GM18951 (cell line): Measurements from ENCODE around the gene SEMA5A.

Experiments used
- POLR2A ChIP-seq: IDR thresholded peaks from 4 replicates; pipeline ENCODE4 v1.6.1; 2011; ENCODE audit warnings: mild to moderate bottlenecking; ENCODE audit not compliant: insufficient read length, insufficient read depth; ENCODE audit errors: extremely low read depth
- in situ Hi-C: fragments of 300-500 bp; cut with MboI; formaldehyde crosslinking; loops from one replicate; pipeline ENCODE4 v1.12.0; 2022; ENCODE audit warnings: low sequenced_read_pairs, mixed read lengths, inconsistent platforms; ENCODE audit not compliant: unreplicated experiment

The SEMA5A gene

DNA sequence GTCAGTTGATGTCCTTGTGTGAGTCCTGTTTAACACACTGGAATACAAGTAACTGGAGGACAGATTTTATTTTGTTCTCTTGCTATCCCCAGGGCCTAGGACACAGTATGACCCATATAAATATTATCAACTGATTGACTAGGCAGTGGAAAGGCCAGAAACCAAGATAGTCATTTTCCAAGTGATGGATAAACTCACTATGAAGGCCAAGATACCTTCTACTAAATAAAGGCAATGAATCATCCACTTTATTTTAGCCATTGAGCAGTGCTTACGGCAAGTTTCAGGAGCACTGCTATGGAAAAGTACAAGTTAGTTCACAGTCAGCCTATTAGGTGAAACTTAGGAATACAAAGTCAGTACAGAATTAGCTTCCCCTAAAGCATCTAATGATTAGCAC lies 153.2 kb downstream of the SEMA5A start:
- in situ Hi-C loops, result no loop called here

DNA sequence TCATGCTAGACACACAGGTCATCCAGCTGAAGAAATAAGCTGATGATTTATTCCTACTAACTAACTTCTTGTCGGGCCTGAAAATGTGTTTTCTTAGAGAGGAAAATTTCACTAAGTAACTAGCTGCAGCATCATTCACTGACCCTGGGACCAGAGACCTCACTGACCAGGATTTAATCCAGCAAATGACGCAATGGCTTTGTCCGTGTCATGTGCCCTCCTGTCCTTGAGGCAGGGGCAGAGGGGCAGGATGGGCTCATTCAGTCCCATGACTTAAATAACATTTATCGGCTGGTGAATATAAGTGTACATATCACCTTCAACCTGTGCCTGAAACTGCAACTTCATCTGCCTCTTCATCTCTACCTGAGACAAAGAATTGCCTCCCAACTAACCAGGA lies 154.8 kb downstream of the SEMA5A start:
- TF ChIP-seq POLR2A, result no peak
- in situ Hi-C loops, result no loop called here

More for the DNA sequence above, 153.2 kb downstream of the SEMA5A start:
- no peak for TF ChIP-seq POLR2A

DNA sequence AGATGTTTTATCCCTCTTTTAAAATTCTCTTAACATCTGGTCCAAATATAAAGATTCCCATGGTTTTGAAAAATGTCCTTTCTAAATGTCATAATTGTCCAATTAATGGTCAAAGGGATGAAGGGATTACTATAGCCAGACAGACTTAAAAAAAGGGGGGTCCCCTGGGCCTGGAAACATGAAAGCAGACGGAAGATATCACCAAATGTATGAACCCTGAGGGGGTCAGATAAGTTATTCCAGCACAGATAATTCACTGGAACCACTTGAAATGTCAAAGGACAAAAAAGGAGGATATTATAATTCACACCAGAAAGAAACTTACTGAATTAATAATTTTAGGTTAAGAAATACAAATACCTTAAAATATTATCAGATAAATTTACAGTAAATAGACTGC lies 155.8 kb downstream of the SEMA5A start:
- in situ Hi-C loops, result no loop called here
- TF ChIP-seq POLR2A, result no peak

DNA sequence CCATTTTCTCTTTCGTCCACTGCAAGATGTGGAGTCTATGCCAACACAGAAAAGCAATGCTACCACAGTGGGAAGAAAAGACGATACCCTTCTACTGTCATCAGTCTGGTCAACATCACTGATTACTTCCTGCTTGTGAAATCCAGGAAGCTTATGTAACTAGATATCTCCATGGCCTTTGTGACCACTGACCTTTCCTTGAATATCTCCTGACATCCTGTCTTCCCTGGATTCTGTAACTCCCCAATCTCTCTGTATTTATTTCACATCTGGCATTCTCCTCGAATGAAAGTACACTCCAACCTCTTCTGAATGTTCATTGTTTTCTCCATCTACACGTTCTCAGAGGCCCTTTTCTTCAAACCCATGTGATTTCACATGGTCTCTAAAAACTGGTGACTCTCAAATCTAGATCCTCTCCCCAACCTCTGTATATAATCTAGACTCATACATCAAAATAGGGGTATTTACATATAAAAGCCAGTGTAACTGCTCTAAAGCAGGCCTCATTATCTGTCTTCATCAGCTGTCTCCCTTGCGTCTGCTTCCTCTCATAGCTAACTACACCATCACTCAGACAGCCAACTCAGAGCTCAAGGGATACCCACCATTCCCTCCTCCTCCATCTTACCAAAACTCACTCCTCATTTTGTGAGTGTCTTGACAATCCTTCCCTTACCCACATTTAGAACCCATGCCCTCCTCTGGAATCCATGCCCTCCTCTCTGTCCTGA lies 156.8 kb downstream of the SEMA5A start:
- in situ Hi-C loops, result no loop called here
- no peak for TF ChIP-seq POLR2A

GRCh38 chr5:9387879-9388278 lies 158.0 kb downstream of the SEMA5A start:
- TF ChIP-seq POLR2A, result no peak
- in situ Hi-C loops, result no loop called here

GRCh38 chr5:9386945-9387344 lies 158.9 kb downstream of the SEMA5A start:
- in situ Hi-C loops, result no loop called here
- no peak for TF ChIP-seq POLR2A

- in situ Hi-C loops, result no loop called here
- no peak for TF ChIP-seq POLR2A
Measured at GRCh38 chr5:9382522-9382921, 163.4 kb downstream of the SEMA5A start.

DNA sequence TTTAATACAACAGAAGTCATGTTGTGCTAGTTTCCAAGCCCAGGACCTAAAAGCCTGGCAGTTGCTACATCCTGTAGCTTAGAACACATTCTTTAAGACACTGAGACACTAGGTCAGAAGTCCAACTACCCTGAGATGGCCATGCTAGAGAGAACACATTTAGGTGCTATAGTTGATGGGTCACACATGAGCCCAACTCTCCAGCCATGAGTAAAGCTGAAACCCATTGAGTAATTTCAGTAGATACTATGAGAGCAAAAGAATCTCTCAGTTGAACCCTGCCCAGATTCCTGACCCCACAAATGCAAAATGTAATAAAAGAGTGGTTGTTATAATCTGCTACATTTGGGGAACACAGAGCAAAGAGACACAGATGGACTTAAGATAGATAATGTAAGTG lies 164.4 kb downstream of the SEMA5A start:
- in situ Hi-C loops, result no loop called here
- no peak for TF ChIP-seq POLR2A

DNA sequence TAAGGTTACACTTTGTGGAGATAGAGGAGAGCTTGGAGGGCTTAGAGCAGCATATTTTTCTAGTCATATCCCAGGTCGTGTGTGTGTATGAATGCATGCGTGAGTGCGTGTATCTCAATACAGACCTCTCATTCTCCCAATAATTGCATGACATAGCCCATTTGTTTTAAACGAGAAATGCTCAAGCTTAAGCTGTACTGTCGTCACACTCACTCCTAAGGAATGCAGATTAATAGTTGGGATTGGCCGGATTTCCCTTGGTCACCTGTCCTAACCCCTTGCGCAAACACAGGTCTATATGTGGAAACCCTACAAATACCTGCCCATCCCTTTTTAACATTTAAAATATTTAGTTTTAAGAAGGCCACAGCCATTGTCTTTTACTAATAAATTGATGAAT lies 165.8 kb downstream of the SEMA5A start:
- in situ Hi-C loops, result no loop called here
- no peak for TF ChIP-seq POLR2A

DNA sequence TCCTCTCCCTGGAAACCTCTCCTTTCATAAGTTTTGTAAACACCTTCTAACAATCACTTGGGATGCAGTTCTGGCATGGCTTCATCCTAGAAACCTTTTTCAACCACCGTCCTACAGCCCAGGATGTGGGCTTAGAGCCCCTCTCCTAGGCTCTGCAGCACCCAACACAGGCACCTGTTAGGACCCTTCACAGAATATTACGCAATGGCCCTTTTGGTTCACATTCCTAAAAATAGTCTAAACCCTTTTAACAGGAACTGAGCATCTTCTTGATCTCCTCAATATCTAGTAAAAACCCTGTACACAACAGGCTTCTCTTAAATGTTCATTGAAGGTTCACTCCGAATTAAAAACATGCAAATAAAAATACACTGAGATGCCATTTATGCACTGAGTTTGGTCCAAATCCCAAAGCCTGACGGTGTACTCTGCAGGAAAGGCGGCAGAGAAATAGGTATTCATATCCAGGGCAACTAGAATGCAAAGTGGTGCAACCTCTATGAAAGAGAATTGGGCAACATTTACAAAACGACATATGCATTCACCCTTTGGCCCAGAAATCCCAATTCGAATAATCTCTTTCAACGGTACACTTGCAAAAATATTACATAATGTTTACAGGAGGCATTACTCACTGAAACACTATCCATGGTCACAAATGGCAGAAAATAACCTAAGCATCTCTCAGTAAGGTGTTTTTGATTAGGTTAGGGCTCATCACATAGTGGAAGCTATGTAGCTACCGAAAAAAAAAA lies 169.3 kb downstream of the SEMA5A start:
- no peak for TF ChIP-seq POLR2A
- in situ Hi-C loops, result no loop called here

DNA sequence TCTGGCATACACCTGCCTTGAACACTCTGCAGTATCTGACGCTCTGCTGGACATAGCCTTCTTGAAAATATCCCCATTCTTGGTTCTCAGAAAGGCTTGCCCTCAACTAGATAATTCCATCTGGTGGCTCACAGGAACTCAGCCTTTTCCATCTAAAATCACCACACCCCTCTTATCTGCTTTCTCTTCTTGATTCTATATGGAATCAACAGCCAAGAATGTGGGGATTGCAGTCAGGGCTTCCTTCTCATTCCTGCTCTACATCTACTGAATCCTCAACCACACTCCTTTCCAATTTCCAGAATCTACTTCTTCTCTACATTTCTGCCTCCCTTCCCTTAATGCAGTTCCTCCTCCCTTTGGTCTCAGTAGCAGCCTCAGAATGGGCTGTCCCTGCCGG lies 170.1 kb downstream of the SEMA5A start:
- no peak for TF ChIP-seq POLR2A
- in situ Hi-C loops, result no loop called here

- no peak for TF ChIP-seq POLR2A
- in situ Hi-C loops, result no loop called here
Measured at GRCh38 chr5:9374025-9374424, 171.8 kb downstream of the SEMA5A start.

GRCh38 chr5:9373571-9373970 lies 172.3 kb downstream of the SEMA5A start:
- in situ Hi-C loops, result no loop called here
- TF ChIP-seq POLR2A, result no peak

DNA sequence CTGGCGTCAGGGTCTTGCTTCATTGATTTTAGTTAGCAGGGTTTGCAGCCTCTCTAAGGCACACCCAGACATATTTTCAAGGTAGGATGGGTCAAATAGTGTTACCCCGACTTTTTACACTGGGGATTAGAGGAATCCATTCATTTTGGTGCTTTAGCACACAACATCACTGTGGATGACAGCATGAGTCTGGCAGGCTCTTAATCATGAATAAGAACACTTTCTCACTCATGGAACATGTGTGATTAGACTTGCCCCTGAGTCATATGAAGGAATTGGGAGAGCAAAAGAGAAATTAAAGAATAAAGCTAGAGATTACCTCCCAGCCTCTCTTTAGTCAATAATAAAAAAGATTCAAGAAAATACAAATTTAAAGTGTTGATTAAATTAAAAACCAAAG lies 175.6 kb downstream of the SEMA5A start:
- in situ Hi-C loops, result no loop called here
- TF ChIP-seq POLR2A, result no peak
